ENCODE data around the gene LST1. TPM values are rescaled to one million over a fixed set of nuclear protein-coding genes. Genes with fewer than 3 reads are reported as not detected.

The LST1 gene
- total and polyA plus RNA-seq, 2 of the 4 experiments (the other 2 are of a cell fraction): not detected

GRCh38 chr6:31567531-31568370 is 18.3 kb upstream of the LST1 start:
- Histone ChIP-seq H3K4me2 (ENCODE audit: low read depth, low read length) (no peak overlapping the region), H3K14ac (replicated peaks; ENCODE audit: low read depth, low read length) (no peak overlapping the region), H3K36me3 (ENCODE audit: control insufficient read depth, insufficient read depth, low read length) (no peaks in the 10 kb centered on the region), H3K4ac (ENCODE audit: low read depth, low read length) (no peak overlapping the region), H3K4me3 (ENCODE audit: insufficient read depth, low read depth, low read length) (no peak overlapping the region), H3K9me1 (ENCODE audit: insufficient read depth, low read length) (no peaks in the 10 kb centered on the region), H3K9ac (ENCODE audit: low read depth, low read length) (no peak overlapping the region), H3K18ac (ENCODE audit: low read depth, low read length) (no peak overlapping the region), H2AK5ac (ENCODE audit: low read depth, low read length) (no peak overlapping the region), H2BK15ac (ENCODE audit: low read depth, low read length) (no peak overlapping the region), H3K4me1 (ENCODE audit: control insufficient read depth, insufficient read depth, low read length) (no peaks in the 10 kb centered on the region; the same call in 1 of the 2 replicates), H2BK120ac (ENCODE audit: low read depth, low read length) (no peak overlapping the region), H2BK20ac (ENCODE audit: low read depth, low read length) (no peak overlapping the region), H4K5ac (ENCODE audit: low read depth, low read length) (no peak overlapping the region), H3K9me3 (ENCODE audit: control insufficient read depth, insufficient read depth, low read length) (no peaks in the 10 kb centered on the region), H3K79me1 (ENCODE audit: low read depth in 1 of 2, low read length in 2 of 2) (no peaks in the 10 kb centered on the region), H4K20me1 (ENCODE audit: insufficient read depth, low read length) (no peaks in the 10 kb centered on the region), H3K27ac (ENCODE audit: insufficient read depth, low read length) (no peak overlapping the region), H2AFZ (replicated peaks; ENCODE audit: low read length, poor library complexity) (no peak overlapping the region), H3K56ac (ENCODE audit: extremely low read depth, insufficient read depth, low read length) (no peak overlapping the region), H4K8ac (ENCODE audit: low read depth in 2 of 2, low read length in 2 of 2) (no peak overlapping the region), H4K91ac (ENCODE audit: insufficient read depth, low read depth, low read length) (no peak overlapping the region), H2AK9ac (replicated peaks; ENCODE audit: low read depth, low read length, poor library complexity) (no peak overlapping the region), H3K23ac (ENCODE audit: low read depth, low read length) (no peak overlapping the region; the same call in 1 of the 2 replicates), H3K27me3 (ENCODE audit: control insufficient read depth, insufficient read depth, low read length) (peaks cover 23% of the 10 kb centered on the region), H2BK5ac (ENCODE audit: low read depth, low read length, poor library complexity, severe bottlenecking) (no peak overlapping the region)
- intact Hi-C loops (cut with micrococcal nuclease): no loop called here
- WGBS, 2 experiments (ENCODE audit: extremely low coverage in 2 of 2, insufficient read length in 1 of 2): 23% methylated on average over 4 of the region's 9 CpGs; no CpG with 5 or more reads in 1 of the 2 experiments
- TF ChIP-seq SMC3 (IDR thresholded peaks at IDR 0.05; ENCODE audit: low read depth, low read length) (no peak), ELK1 (IDR thresholded peaks at IDR 0.05; ENCODE audit: borderline replicate concordance, low read depth, low read length) (no peak), MAFK (IDR thresholded peaks at IDR 0.05; ENCODE audit: low read depth, low read length) (peak; percentile 67), CTCF (conservative IDR thresholded peaks at IDR 0.05; ENCODE audit: low read depth, low read length) (no peak)
- POLR2A ChIA-PET (ENCODE audit: unreplicated experiment): no interaction called here
- dilution Hi-C loops (cut with HindIII; ENCODE audit: low sequenced_read_pairs, unreplicated experiment): no loop called here
- ATAC-seq (ENCODE audit: low read depth): no peak
- CTCF ChIA-PET: interaction anchor here (0.5 to 1.2 kb wide), 2 partner anchors 31 to 571 kb away, joined by 3 to 4 read pairs; no protein-coding TSS in a partner anchor
- in situ Hi-C loops (cut with MboI; ENCODE audit: low sequenced_read_pairs): no loop called here
- DNase-seq: no peak
- BruUV-seq (replicated peaks): no TSS peak
